Inferior parietal cortex (tissue), 1 donor: Measurements from ENCODE around the gene SNAP23.

Source experiments
- DNase-seq: peaks from one replicate; pipeline ENCODE4 v3.0.0-alpha.2; 2016; ENCODE audit errors: extremely low spot score

SNAP23 gene

DNA sequence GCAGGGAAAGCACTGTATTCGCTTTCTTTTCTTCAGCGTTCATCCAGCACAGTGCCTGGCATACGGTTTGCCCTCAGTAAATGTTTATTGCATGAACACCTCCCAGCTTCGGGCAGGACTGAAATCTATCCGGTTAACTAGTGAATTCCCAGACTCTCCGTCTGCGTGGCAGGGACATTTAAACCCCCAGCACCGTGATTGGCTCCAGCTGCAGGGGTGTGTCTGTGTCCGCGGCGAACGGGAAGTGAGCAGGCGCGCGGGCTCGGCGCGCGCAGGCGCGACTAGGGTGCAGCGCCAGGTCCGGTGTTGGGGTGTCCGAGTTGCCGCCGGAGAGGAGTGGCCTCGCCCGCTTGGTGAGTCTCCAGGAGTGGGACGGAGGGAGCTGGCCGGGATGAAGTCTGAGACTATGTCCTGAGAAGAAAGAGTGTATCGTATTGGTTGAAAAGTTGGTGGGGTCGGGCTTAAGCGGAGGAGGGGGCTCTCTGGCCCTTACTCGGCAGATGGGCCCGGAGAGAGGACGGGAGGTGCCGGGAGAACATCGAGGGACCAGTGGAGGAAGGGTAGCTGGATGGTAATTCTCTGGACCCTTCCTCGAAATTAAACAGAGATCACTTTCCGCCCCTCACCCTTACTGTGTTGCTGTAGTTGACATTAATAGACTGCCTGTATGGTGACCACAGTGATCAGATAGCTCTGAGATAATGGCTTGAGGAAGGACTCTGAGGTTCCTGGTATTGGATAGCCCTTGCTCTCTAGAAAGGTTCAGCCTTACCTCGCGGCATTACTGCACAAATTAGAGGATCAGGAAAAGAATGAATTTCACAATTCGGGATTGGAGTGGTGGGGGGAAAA lies at the start of gene SNAP23:
Gene SNAP23, plus strand, starts transcription at position 274 of the 852 bp plus-strand sequence. CDS start 16,213 bp downstream, outside the sequence.
- peak; percentile 90 for DNase-seq

DNA sequence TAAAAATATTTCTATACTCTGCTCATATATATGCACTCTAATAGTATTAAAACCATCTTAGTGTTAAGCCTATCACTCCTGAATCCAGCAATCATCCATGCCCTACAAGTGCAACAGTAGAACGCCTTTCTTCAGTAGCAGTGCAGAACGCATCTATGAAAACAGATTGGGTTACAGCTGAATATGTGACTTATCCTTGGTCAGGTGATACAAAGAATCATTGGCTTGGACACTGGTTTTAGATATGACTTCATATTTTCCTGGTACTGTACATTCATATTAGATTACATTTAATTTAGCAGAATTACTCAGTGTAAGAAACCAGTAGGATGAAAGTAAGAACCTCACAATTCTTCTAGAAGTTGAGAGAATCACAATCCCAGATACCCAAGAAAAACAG lies 47.8 kb upstream of the SNAP23 start:
- no peak for DNase-seq

GRCh38 chr15:42448281-42448680 lies 47.2 kb upstream of the SNAP23 start:
- DNase-seq = no peak

- no peak for DNase-seq
These were observed 45.5 kb upstream of the SNAP23 start for GRCh38 chr15:42449770-42450424.

GRCh38 chr15:42450425-42450790 lies 45.0 kb upstream of the SNAP23 start:
- DNase-seq = no peak

DNA sequence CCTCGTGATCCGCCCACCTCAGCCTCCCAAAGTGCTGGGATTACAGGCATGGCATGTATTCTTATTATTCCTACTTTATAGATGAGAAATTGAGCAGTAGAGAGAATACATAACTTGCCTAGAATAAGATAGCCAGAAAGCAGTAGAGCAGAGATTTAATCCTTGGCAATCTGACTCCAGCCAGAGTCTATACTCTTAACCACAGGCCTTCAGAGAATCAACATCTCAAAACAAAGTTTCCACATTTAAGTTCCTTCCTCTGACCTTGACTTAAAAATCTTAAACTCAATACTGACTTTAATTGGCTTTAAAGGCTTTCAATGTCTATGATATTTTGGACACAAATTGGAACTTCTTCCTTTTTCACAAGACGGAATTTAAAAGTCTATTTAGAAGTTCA lies 41.6 kb upstream of the SNAP23 start:
- no peak for DNase-seq

GRCh38 chr15:42456531-42456930 lies 38.9 kb upstream of the SNAP23 start:
- DNase-seq = no peak

- no peak for DNase-seq
These were observed 38.5 kb upstream of the SNAP23 start for GRCh38 chr15:42456971-42457370.

- peak; percentile 60 for DNase-seq
These were observed 37.7 kb upstream of the SNAP23 start for GRCh38 chr15:42457445-42458442.

DNA sequence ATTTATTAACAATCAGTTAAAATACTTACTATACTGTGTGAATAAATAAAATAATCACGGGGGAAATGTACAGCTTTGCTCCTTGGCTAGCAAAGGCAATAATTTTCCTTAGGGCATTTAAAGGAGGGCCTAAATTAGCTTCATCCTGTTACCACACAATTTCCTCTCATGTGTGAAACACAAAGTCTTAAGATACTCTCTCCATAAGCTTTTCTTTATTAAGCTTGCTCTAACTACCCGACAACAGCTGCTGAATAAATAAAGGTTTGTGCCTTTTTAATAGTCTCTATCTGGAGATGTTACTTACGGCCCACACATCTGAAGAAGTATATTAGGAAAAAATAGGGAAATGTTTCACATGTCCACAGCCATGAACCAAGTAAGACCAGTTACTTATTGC lies 34.2 kb upstream of the SNAP23 start:
- DNase-seq = no peak

- no peak for DNase-seq
These were observed 29.7 kb upstream of the SNAP23 start for GRCh38 chr15:42465520-42466259.

DNA sequence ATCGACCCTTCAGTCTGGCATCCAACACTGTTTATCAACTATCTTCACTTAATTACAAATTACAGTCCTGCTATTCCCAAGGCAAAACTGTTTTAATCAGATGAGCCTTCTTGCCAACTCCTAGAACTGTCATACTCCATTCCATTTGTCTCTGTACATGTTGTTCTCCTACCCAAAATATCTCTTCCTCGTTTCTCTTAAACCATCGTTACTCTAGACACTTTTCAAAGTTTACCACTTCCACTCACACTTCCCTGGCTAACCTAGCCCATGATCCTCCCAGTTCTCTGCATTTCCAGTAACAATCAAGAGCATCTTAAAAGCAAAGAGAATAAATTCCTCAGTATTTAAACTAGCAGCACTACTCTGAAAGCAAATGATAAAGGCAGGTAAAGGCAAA lies 24.4 kb upstream of the SNAP23 start:
- DNase-seq = no peak

DNA sequence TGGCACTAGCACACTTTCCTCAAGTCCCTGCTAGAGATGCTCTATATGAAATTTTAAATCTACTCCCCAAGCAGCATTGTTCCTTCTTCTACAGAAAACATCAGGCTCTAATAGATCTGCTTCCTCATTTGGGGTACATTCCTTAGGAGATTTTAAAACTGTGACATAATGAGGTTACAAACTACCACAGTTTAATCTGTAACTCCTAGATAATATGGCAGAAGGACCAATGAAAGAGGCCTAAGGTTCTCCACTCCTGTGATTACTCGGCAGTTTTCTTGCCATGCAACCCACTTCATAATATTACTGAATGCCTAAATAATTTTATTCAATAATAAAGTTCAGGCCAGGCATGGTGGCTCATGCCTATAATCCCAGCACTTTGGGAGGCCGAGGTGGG lies 20.6 kb upstream of the SNAP23 start:
- DNase-seq = no peak

DNA sequence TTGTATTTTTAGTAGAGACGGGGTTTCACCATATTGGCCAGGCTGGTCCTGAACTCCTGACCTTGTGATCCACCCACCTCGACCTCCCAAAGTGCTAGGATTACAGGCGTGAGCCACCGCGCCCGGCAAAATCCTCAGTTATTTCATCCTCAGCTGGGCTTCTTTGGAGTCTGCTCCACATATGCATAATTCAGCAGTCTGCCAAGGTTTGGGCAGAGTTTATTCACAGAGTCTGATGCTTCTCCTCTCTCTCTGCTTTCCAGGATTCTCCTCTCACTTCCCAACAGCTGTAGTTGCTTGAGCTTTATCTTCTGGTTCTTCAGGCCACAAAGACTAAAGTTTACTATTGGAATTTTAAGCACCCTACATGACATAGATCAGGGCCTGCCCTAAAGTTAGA lies 12.7 kb upstream of the SNAP23 start:
- DNase-seq = no peak

- DNase-seq = no peak
These were observed 11.8 kb upstream of the SNAP23 start for GRCh38 chr15:42483677-42484076.

- DNase-seq = peak; percentile 48
These were observed 5.2 kb upstream of the SNAP23 start for GRCh38 chr15:42490291-42490670.

DNA sequence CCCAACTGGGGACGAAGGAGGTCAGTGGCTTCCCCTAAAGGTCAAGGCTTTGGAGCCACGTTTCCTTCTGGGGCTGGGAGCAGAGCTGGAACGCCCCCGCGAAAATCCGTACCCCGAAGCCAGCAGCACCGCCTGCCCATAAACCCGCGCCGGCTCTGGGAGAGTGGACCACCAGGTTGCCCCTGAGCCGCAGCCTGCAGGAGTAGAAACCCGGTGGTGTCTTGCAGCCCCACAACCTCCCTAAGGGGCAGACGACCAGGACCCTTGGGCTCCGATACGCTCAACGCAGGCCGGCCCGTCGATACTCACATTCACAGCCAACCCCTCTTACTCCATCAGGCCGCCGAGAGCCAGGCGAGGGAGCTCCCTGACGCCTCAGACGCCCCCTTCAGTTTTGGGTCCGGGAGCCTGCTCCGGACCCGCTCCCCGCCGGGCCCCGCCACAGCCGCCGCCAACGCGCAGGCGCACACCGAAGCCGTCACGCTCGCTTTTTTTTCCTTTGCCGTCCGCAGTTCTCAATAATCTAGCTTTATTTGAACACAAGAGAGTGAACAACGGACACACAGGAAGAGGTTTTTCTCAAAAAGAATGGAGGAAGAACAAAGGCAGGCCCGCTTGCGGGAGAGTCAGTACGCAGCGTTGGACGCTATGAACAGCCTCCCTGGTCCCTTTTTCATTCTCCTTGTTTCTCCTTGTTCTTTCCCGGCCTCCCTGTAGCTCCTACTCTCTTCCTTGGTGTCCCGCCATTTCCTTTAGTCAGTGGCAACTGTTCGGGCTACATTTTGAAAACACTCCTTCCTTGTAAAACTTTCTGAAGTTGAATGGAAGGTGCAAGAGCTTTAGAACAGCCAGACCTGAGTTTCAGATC lies 4.5 kb upstream of the SNAP23 start, which contains the start of gene ZNF106:
Gene ZNF106, minus strand, starts transcription at position 471 of the 868 bp plus-strand sequence. CDS start 18,852 bp downstream, outside the sequence.
- peak; percentile 95 for DNase-seq

DNA sequence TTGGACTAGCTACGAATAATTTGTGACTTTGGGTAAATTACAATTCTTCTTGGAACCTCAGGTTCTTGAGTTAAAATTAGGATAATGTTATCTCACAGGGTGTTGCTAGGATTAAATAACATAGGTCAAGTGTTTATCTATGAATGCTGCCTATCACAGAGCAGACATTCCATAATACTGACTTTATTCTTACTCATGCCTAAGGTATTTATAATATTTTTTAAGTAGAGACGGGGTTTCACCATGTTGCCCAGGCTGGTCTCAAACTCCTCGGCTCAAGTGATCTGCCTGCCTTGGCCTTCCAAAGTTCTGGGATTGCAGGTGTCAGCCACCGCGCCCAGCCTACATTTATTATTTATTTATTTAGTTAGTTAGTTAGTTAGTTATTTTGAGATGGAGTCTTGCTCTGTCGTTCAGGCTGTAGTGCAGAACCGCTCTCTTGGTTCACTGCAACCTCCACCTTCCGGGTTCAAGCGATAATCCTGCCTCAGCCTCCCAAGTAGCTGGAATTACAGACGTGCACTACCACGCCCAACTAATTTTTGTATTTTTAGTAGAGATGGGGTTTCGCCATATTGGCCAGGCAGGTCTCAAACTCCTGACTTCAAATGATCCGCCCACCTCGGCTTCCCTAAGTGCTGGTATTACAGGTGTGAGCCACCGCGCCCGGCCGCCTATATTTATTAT lies 3.8 kb upstream of the SNAP23 start:
- DNase-seq = no peak

- DNase-seq = no peak
These were observed 1.8 kb upstream of the SNAP23 start for GRCh38 chr15:42493679-42494078.

- DNase-seq = peak; percentile 91
These were observed 455 bp upstream of the SNAP23 start for GRCh38 chr15:42494998-42495360.
